ENCODE data around the gene FMOD.

The FMOD gene

DNA sequence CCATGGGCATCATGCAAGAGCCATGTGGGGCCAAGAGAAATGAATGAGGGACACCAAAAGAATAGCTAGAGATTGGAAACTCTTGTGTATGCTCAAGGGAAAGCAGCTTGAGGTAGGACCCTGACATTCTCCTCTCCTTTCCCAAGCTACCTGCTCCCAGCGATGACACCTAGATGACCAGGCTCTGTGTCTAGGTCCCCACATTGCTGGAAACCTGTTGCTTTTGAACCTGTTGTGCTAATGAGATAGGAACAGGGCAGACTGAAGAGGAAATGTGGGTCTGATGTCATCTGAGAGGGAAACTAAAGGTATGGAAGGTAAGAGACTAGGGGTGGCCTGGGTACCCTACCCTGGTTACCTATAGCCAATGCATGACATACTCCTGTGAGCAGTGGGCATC, 1.8 kb downstream of the FMOD start:
- Histone ChIP-seq H3K4me3 (peak overlapping the region; percentile 72), H3K27ac (peak overlapping the region; percentile 86 to 92)
- TF ChIP-seq, protein P1, sequence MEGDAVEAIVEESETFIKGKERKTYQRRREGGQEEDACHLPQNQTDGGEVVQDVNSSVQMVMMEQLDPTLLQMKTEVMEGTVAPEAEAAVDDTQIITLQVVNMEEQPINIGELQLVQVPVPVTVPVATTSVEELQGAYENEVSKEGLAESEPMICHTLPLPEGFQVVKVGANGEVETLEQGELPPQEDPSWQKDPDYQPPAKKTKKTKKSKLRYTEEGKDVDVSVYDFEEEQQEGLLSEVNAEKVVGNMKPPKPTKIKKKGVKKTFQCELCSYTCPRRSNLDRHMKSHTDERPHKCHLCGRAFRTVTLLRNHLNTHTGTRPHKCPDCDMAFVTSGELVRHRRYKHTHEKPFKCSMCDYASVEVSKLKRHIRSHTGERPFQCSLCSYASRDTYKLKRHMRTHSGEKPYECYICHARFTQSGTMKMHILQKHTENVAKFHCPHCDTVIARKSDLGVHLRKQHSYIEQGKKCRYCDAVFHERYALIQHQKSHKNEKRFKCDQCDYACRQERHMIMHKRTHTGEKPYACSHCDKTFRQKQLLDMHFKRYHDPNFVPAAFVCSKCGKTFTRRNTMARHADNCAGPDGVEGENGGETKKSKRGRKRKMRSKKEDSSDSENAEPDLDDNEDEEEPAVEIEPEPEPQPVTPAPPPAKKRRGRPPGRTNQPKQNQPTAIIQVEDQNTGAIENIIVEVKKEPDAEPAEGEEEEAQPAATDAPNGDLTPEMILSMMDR (IDR thresholded peaks at IDR 0.05), result no peak
- DNase-seq (ENCODE audit: low spot score), result no peak

DNA sequence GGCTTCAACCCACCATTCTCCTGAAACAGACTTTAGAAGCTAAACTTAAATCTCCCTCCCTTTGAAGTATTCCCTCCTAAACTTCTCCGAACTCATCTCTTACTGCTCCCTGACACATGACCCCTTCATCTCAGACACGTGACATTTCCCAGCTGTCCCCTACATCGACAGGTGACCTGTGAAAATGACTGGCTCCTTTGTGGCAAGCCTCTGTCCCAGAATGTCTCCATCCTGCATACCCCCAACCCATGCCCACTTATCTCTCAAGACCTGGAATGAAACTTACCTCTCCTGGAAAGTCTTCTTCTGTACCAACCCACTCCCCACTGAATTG, 4.2 kb downstream of the FMOD start:
- Histone ChIP-seq H3K27ac (peak overlapping the region; percentile 75 to 92), H3K4me3 (peak overlapping the region; percentile 22)
- TF ChIP-seq, protein P1 (IDR thresholded peaks at IDR 0.05), result no peak
- DNase-seq (ENCODE audit: low spot score), result no peak

DNA sequence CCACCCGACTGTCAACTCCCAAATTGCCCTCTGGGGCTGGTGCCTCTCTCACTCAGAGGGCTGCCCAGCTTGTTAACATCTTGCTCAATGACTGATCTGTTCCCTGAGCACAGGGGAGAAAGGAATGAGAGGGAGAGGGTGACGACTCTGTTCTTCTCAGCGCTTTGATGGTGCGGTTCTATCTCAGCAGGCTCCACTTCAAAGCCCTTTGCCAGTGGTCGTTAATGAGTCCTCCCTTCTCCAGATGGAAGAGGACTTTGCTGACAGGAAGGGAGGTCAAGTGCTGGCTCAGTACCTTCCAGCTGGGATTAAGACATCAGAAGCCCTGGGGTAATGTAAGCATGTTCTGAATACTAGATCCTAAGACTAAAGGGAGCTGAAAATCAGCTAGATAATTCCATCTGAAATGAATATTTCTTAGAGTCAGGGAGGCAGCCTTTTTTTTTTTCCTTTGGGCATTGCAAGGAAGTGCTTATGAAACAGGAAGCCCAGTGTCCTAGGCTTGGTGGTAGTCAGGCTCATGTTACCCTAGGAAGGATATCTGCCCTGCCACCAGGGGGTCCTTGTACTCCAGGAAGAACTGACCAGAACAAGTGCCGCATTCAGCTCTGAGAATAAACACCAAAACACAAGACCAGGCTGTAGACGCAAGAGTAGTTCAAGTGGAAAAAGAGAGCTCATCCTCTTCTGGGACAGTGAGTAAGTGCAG, 4.7 kb downstream of the FMOD start:
- DNase-seq (ENCODE audit: low spot score), result no peak
- H3K27ac ChIP-seq, result peak overlapping the region; percentile 75 to 92

DNA sequence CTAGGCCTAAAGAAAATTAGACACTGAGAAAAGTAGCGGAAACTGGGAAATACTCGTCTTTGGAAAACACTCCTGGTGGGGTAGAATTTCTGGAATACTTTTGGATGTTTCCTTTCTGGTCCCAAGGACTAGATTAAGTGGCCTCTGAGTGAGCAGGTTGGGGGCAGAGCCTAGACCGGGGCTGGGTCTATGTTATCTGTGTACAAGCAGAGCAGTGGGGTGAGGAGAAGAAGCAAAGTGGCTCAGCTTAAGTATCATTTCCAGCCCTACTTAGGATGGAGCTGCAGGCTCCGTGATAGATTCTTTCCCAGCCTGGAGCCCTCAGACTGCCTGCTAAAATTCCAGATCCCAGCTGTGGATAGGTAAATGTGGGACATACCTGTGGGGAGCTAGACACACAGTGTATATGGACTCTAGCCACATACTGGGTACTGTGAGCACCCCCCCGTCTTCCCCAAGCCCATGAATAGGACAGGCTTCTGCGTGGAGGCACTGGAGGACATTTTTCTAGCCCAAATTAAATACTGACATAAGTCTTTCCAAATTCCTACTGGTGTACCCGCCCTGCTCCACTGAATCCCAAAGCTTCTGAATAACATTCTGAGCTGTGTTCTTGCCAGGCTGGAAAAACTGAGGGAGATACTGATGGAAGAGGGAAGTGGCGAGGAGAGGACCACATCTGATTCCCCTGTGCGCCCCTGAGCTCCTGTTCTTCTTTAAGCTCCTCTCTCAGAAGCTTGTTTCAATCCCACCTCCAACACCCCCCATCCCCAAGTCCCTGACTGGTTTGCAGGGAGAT, 6.8 kb downstream of the FMOD start:
- TF ChIP-seq, protein P1 (IDR thresholded peaks at IDR 0.05), result no peak
- H3K27ac ChIP-seq, result peak overlapping the region; percentile 61 to 92
- no peak for DNase-seq (ENCODE audit: low spot score)
- peak overlapping the region; percentile 51 for H3K4me3 ChIP-seq

More for the DNA sequence above, 4.7 kb downstream of the FMOD start:
- TF ChIP-seq, protein P1 (IDR thresholded peaks at IDR 0.05), result no peak
- H3K4me3 ChIP-seq, result peak overlapping the region; percentile 22

DNA sequence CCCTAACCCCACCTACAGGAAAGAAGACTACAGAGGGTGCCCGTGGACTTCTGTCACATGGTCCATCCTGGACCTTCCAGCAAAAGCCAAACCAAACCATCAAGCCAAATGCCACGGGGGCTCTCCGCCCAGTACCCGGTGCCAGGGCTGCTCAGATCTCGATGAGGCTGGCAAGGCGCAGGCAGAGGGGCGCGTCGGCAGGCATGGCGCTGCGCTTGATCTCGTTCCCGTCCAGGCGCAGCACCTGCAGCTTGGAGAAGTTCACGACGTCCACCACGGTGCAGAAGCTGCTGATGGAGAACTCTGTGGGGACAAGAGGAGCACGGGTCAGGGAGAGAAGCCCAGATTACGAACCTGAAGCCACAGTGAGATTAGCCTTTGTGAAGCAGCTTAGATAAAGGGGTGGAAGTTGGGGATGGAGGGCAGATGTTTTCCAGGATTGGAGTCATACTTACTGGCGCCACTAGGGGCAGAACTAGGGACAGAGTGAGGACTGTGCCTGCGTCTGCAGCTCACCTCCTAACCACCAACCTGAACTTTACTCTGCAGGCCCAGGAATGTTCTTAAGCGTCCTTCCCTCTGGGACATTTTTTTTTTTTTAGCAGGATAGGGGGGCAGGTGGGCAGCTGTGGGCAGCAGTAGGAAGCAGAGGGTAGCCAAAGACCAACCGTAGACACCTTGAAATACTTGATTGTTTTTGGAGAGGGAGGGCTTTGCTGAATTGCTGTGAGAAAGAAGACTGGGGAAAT, 8.6 kb downstream of the FMOD start:
- H3K4me3 ChIP-seq, result no peak overlapping the region
- TF ChIP-seq, protein P1 (IDR thresholded peaks at IDR 0.05), result peak; percentile 74
- DNase-seq (ENCODE audit: low spot score), result no peak
- peak overlapping the region; percentile 61 to 92 for H3K27ac ChIP-seq

DNA sequence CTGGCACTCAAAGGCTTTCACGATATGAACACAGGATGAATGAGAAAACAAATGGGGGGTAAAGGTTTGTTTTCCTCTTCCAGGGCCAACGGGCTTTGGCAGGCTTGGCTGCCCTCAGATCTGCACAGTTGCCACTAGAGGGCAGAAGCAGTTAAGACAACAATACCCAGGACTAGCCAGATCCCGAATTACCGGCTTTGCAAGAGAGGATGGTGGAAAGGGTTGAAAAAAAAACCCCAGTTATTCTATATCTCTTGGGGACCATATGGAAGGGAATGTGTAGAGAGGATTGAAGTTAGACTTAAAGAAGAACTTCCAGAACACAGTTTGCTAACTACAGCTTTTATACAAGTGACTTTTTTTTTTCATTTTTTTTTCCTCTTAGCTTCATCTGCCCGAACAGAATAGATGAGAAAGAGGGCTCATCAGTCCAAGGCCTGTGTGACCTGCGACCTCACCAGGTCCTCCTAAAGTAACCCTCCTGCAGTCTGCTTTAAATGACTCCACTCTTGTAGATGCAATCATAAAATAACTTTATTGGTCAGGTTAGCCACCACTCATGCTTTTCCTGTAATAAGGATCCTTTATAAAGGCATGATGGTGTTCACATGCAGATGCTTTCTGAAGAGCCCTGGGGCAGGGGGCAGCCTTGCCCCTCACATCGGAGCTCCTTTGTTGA, 10.7 kb downstream of the FMOD start:
- Histone ChIP-seq H3K4me3 (no peak overlapping the region), H3K27ac (peak overlapping the region; percentile 34 to 92)
- TF ChIP-seq, protein P1 (IDR thresholded peaks at IDR 0.05), result peak; percentile 65
- no peak for DNase-seq (ENCODE audit: low spot score)

Measured in coronary artery (tissue), 2 donors.